ENCODE measurements around the gene ETDC. TPM values are rescaled to one million over a fixed set of nuclear protein-coding genes. Genes with fewer than 3 reads are reported as not detected.

ETDC gene
- polyA plus RNA-seq, 1 donor (not counting 4 experiments of a cell fraction or from before 2014, with no cell fraction given): not detected

DNA sequence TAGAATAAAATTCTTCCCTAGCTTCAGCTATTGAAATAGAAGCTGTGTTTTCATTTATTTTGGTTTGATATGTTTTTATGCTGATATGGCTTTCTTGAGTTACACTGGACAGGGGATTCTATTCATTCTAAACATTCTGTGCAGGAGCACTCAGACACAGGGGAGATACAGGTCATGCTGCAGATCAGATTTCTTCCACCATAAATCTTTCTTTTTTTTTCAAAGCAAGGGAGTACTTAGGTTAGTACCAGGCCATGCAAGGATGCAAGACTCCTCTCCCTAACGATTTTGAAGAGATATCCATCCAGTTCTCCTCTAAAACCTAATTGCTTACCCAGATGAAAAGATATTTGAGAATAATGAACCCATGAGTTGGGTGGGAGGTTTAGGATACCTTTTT is 21.4 kb downstream of the ETDC start:
- Histone ChIP-seq H3K9me3 (ENCODE audit: control insufficient read depth, low read depth, low read length) (no peaks in the 10 kb centered on the region), H3K4me2 (ENCODE audit: control insufficient read depth, extremely low read depth, insufficient read depth, low read depth, low read length) (no peak overlapping the region), H3K4me3 (ENCODE audit: control insufficient read depth in 2 of 3, extremely low read depth in 1 of 3, insufficient read depth in 2 of 3, low read depth in 1 of 3, low read length in 3 of 3) (no peak overlapping the region), H3K9me1 (ENCODE audit: control insufficient read depth, extremely low read depth, insufficient read depth, low read length) (no peaks in the 10 kb centered on the region), H4K20me1 (ENCODE audit: control insufficient read depth, extremely low read depth, insufficient read depth, low read length) (no peaks in the 10 kb centered on the region), H3K27me3 (ENCODE audit: control insufficient read depth, extremely low read depth, insufficient read depth, low read length) (no peaks in the 10 kb centered on the region), H3K9ac (ENCODE audit: control insufficient read depth, extremely low read depth, insufficient read depth, low read length) (no peak overlapping the region), H3K36me3 (ENCODE audit: control insufficient read depth in 2 of 2, extremely low read depth in 1 of 2, insufficient read depth in 2 of 2, low read length in 2 of 2) (no peaks in the 10 kb centered on the region), H3K79me2 (ENCODE audit: control insufficient read depth, insufficient read depth, low read length) (no peaks in the 10 kb centered on the region), H2AFZ (ENCODE audit: control insufficient read depth, low read length) (no peak overlapping the region), H3K27ac (ENCODE audit: control insufficient read depth, insufficient read depth, low read length) (no peak overlapping the region), H3K4me1 (ENCODE audit: control insufficient read depth, extremely low read depth, insufficient read depth, low read length) (peaks cover 12% of the 10 kb centered on the region)
- DNase-seq (ENCODE audit: low read depth, low spot score) (no peak), FAIRE-seq (no peak)
- TF ChIP-seq EZH2 (IDR thresholded peaks at IDR 0.05; ENCODE audit: low read length) (no peak), CTCF (optimal IDR thresholded peaks at IDR 0.05 in 1 of 3, IDR thresholded peaks at IDR 0.05 in 1 of 3, conservative IDR thresholded peaks at IDR 0.05 in 1 of 3; ENCODE audit: extremely low read depth in 1 of 3, insufficient read depth in 2 of 3, low read length in 3 of 3) (no peak)
- dilution Hi-C loops (cut with MboI; ENCODE audit: extremely low pct_ligation_motif_present, low sequenced_read_pairs): no loop called here

GRCh38 chrX:135331525-135331924 is 22.2 kb downstream of the ETDC start:
- no peak overlapping the region for H2AFZ ChIP-seq (ENCODE audit: control insufficient read depth, low read length)
- H3K9me1 ChIP-seq (ENCODE audit: control insufficient read depth, extremely low read depth, insufficient read depth, low read length): no peaks in the 10 kb centered on the region
- no peak for TF ChIP-seq CTCF (optimal IDR thresholded peaks at IDR 0.05 in 1 of 3, IDR thresholded peaks at IDR 0.05 in 1 of 3, conservative IDR thresholded peaks at IDR 0.05 in 1 of 3; ENCODE audit: extremely low read depth in 1 of 3, insufficient read depth in 2 of 3, low read length in 3 of 3)
- no peak for TF ChIP-seq EZH2 (IDR thresholded peaks at IDR 0.05; ENCODE audit: low read length)
- no peak overlapping the region for H3K9ac ChIP-seq (ENCODE audit: control insufficient read depth, extremely low read depth, insufficient read depth, low read length)
- H3K4me3 ChIP-seq (ENCODE audit: control insufficient read depth in 2 of 3, extremely low read depth in 1 of 3, insufficient read depth in 2 of 3, low read depth in 1 of 3, low read length in 3 of 3): no peak overlapping the region
- no peaks in the 10 kb centered on the region for H3K36me3 ChIP-seq (ENCODE audit: control insufficient read depth in 2 of 2, extremely low read depth in 1 of 2, insufficient read depth in 2 of 2, low read length in 2 of 2)
- no peak overlapping the region for H3K4me2 ChIP-seq (ENCODE audit: control insufficient read depth, extremely low read depth, insufficient read depth, low read depth, low read length)
- peaks cover 12% of the 10 kb centered on the region for H3K4me1 ChIP-seq (ENCODE audit: control insufficient read depth, extremely low read depth, insufficient read depth, low read length)
- H3K27me3 ChIP-seq (ENCODE audit: control insufficient read depth, extremely low read depth, insufficient read depth, low read length): no peaks in the 10 kb centered on the region
- H4K20me1 ChIP-seq (ENCODE audit: control insufficient read depth, extremely low read depth, insufficient read depth, low read length): no peaks in the 10 kb centered on the region
- no peaks in the 10 kb centered on the region for H3K79me2 ChIP-seq (ENCODE audit: control insufficient read depth, insufficient read depth, low read length)
- H3K9me3 ChIP-seq (ENCODE audit: control insufficient read depth, low read depth, low read length): no peaks in the 10 kb centered on the region
- dilution Hi-C loops (cut with MboI; ENCODE audit: extremely low pct_ligation_motif_present, low sequenced_read_pairs): no loop called here
- DNase-seq (ENCODE audit: low read depth, low spot score): no peak
- H3K27ac ChIP-seq (ENCODE audit: control insufficient read depth, insufficient read depth, low read length): no peak overlapping the region
- no peak for FAIRE-seq

All from keratinocyte (primary cell).